ENCODE results near the gene LATS1.
A peak's percentile ranks its signal among the peaks of the same experiment; 100 is the strongest.
"Not testable (repeated sequence)": the region's sequence is repeated elsewhere in the genome, so short reads cannot be mapped to it uniquely, and the experiment has no call there.

LATS1 gene

DNA sequence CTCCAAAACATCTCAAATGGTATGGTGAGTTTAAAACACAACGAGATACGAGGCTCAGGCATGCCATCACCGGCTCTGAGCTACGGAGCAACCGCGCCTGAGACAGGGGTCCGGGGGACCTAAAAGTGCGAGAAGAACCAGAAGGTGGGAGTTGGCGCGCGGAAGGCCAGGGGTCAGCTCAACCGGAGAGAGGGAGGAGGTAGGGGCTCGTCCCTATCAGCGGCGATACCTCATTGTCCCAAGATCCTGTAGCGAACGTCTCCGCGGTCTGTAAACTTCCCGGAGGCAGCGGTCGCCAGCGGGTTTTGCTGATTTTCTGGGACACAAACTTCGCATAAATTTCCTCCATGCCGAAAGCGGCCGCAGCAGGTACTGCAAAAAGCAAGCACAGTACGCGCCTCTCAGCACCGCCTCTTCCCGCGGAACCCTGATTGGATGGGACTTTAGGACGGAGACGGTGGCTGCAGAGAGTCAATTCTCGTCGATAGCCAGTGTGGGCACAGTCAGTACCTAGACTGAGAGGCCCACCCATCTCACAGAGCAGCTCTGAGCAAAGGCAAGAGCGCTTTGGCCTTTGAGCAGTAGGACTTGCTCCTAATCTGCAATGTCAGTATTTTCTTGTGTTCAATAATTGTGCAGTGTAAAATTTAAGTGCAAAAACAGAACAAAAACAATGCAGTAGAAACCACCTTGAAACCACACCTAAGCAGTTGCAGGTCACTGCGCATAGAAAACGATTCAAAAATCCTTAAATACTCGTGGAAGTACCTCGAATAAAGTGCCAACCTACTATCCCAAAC lies 28.4 kb upstream of the LATS1 start, which contains the start of gene NUP43:
Gene NUP43, minus strand, starts transcription at position 383 of the 800 bp plus-strand sequence. Its CDS starts 34 bp downstream, at position 349.
- no peak for TF ChIP-seq GATA1 (IDR thresholded peaks at IDR 0.05; ENCODE audit: low read depth, low read length)
- peak; percentile 72 for TF ChIP-seq POLR2A (IDR thresholded peaks at IDR 0.05; ENCODE audit: low read length)
- DNase-seq: peak; percentile 96 to 97

DNA sequence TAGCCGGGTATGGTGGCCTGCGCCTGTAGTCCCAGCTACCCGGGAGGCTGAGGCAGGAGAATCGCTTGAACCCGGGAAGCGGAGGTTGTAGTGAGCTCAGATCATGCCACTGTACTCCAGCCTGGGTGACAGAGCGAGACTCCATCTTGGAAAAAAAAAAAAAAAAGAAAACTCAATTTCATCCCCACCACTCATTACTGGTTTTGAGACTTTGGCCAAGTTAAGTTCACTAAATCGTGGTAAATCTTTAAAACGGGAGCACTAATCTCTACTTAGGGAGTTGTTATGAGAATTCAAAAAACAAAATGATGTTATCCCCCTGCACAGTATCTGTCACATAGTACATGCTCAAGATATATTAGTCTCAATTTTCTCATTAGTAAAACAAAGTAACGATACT lies 27.4 kb upstream of the LATS1 start:
- DNase-seq: not testable (repeated sequence)

GRCh38 chr6:149734915-149735314 lies 17.0 kb upstream of the LATS1 start:
- TF ChIP-seq GATA1 (IDR thresholded peaks at IDR 0.05; ENCODE audit: low read depth, low read length) (no peak), POLR2A (IDR thresholded peaks at IDR 0.05; ENCODE audit: low read length) (no peak)
- DNase-seq: no peak

DNA sequence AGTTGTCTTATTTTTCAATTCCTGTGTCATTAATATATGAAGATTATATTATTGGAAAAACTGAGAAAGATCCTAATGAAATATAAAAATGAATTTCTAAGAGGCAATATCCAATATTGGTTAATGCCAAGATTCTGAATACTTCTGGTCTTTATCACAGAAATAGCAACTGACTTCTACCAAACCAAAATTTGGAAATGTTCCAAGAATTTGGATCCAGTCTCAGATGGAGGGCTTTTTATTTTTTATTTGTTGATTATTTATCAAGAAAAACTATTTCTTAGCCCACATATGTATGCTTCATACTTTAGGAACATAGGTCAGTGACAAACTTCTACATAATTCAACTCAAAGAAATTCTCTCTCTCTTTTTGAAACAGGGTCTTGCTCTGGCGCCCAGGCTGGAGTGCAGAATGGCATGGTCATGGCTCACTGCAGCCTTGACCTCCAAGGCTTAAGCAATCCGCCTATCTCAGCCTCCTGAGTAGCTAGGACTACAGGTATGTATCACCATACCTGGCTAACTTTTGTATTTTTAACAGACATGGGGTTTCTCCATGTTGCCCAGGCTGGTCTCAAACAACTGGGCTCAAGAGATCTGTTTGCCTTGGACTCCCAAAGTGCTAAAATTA lies 15.3 kb upstream of the LATS1 start:
- no peak for DNase-seq
- TF ChIP-seq GATA1 (IDR thresholded peaks at IDR 0.05; ENCODE audit: low read depth, low read length) (no peak), POLR2A (IDR thresholded peaks at IDR 0.05; ENCODE audit: low read length) (no peak)

DNA sequence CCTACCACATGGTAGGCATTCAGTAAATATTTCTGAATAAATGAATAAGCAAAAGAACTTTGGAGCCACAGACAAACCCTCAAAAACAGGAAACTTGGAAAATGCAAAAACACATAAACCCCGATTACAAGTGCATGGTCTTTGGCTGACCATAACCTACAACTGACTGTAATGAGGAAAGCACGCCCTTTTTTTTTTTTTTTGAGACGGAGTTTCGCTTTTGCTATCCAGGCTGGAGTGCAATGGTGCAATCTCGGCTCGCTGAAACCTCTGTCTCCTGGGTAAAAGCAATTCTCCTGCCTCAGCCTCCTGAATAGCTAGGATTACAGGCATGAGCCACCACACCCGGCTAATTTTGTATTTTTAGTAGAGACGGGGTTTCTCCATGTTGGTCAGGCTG lies 11.9 kb upstream of the LATS1 start:
- TF ChIP-seq GATA1 (IDR thresholded peaks at IDR 0.05; ENCODE audit: low read depth, low read length) (no peak), POLR2A (IDR thresholded peaks at IDR 0.05; ENCODE audit: low read length) (no peak)
- DNase-seq: no peak

- peak; percentile 76 to 92 for DNase-seq
- TF ChIP-seq POLR2A (IDR thresholded peaks at IDR 0.05; ENCODE audit: low read length) (peak; percentile 47), GATA1 (IDR thresholded peaks at IDR 0.05; ENCODE audit: low read depth, low read length) (peak; percentile 72)
Observed at GRCh38 chr6:149728499-149729234, 10.8 kb upstream of the LATS1 start.

- TF ChIP-seq POLR2A (IDR thresholded peaks at IDR 0.05; ENCODE audit: low read length) (no peak), GATA1 (IDR thresholded peaks at IDR 0.05; ENCODE audit: low read depth, low read length) (no peak)
- DNase-seq: peak; percentile 34 to 54
Observed at GRCh38 chr6:149727793-149728498, 10.0 kb upstream of the LATS1 start.

DNA sequence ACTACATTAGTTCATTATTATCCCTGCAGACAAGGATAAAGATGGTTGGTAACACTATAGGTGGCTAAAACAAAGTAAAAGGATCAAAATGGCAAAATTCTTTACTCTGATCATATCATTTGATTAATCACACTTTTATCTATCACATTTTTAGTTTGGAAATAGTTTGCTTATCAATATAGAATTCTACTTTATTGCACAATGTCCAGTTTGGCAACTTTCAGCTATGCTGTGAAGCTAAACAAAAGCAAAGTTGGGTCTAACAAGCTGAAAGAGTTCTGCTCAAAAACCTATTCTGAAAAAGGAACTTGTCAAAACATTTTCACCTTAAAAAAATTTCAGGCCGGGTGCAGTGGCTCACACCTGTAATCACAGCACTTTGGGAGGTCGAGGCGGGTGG lies 7.9 kb upstream of the LATS1 start:
- no peak for TF ChIP-seq GATA1 (IDR thresholded peaks at IDR 0.05; ENCODE audit: low read depth, low read length)
- TF ChIP-seq POLR2A (IDR thresholded peaks at IDR 0.05; ENCODE audit: low read length): no peak
- no peak for DNase-seq

- TF ChIP-seq POLR2A (IDR thresholded peaks at IDR 0.05; ENCODE audit: low read length) (no peak), GATA1 (IDR thresholded peaks at IDR 0.05; ENCODE audit: low read depth, low read length) (no peak)
- peak; percentile 82 to 83 for DNase-seq
Observed at GRCh38 chr6:149723771-149724417, 6.0 kb upstream of the LATS1 start.

DNA sequence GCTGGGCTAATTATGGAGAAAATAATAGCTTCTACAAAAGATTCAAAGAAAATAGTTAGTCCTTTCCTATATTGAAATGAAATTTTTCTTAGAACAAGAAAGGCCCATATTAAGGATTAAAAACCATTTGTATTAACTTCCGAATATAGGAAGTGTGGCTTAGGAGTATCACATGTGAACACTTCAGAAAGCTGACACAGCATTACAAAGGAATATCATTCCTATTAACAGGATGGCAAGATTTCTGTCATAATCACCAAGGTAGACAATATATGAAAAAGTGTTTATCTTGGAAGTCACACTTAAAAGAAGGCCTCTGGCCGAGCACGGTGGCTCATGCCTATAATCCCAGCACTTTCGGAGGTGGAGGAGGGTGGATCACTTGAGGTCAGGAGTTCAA lies 5.4 kb upstream of the LATS1 start:
- no peak for DNase-seq
- TF ChIP-seq GATA1 (IDR thresholded peaks at IDR 0.05; ENCODE audit: low read depth, low read length) (no peak), POLR2A (IDR thresholded peaks at IDR 0.05; ENCODE audit: low read length) (no peak)

DNA sequence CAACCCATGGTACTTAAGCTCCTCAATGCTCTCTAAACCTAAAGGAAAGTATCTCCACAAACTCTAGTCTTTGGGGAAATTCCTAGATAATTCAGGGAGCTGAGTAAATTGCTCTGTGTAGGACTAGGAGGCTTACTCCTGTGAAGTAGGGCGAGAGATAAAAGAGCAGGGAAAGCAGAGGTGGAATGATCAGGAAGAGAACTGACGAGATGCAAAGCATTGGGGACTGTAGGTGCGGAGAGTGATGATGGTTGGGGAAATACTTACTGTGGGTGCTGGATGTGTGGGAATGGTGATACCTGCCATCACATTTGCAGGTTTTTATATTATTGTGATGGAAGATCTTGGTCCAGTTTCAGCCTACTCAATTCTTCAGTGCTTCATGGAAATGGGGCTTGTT lies 1.6 kb upstream of the LATS1 start:
- DNase-seq: no peak
- TF ChIP-seq GATA1 (IDR thresholded peaks at IDR 0.05; ENCODE audit: low read depth, low read length) (no peak), POLR2A (IDR thresholded peaks at IDR 0.05; ENCODE audit: low read length) (no peak)

DNA sequence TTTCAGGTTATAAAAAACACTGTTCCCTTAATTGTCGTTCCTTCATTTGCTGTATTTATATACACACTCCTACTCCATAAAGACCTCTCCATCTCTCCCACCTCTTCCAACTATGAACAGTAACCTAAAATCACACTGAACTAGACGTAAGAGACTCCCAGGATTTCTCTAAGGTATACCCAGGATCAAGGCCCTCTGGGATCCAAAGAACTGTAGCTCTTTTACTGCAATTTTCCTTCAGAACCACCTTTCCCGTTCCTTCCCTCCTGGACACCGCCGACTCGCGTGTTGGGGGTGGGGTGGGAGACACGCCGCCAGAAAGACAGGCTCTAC lies 680 bp downstream of the LATS1 start:
- DNase-seq: no peak
- TF ChIP-seq GATA1 (IDR thresholded peaks at IDR 0.05; ENCODE audit: low read depth, low read length): no peak
- TF ChIP-seq POLR2A (IDR thresholded peaks at IDR 0.05; ENCODE audit: low read length): no peak

- no peak for TF ChIP-seq POLR2A (IDR thresholded peaks at IDR 0.05; ENCODE audit: low read length)
- TF ChIP-seq GATA1 (IDR thresholded peaks at IDR 0.05; ENCODE audit: low read depth, low read length): no peak
- DNase-seq: peak; percentile 21 to 41
Observed at GRCh38 chr6:149716181-149716963, 1.5 kb downstream of the LATS1 start.
